CD4-positive, alpha-beta T cell treated with Interleukin-15 for 1 hour (primary cell): ENCODE data around the gene NWD2.
A peak's percentile ranks its signal among the peaks of the same experiment; 100 is the strongest.
"Not testable (repeated sequence)": the region's sequence is repeated elsewhere in the genome, so short reads cannot be mapped to it uniquely, and the experiment has no call there.

Experiments used
- DNase-seq: peaks from one replicate; pipeline ENCODE4 v3.0.0-alpha.2; 2020

The NWD2 gene

DNA sequence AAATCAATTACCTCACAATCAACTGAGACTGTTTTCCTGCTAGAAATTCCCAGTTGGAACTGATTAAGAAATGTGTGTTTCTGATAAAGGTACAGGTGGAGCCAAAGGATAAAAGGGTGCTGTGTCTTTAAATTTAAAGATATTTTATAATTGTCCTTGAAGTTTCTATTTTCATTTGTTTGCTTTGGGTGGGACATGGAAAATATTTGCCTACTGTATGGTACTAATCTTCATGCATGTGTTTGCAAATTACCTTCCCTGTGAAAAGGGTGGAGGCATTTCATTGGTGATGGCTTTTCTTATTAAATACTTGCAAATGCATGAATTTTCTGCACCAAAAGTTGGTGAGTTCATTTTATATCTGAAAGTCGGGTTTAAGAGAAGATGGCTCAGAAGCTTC is 225.7 kb downstream of the NWD2 start:
- no peak for DNase-seq

DNA sequence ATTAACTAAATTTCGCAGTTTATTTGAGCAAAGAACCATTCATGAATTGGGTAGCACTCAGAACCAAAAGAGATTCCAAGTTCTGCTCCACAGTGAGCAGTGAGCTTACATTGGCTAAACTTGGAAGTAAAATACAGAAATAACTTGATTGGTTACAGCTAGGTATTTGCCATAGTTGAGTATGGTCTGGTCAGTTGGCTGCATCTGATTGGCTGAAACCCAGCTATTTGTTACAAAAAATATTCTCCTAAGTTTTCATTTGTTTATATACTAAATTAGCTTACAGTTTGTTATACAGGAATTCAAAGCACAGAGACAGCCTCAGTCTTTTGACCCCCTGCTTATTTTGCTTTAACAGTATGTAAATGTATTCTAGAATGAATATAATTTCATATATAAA is 226.6 kb downstream of the NWD2 start:
- no peak for DNase-seq

DNA sequence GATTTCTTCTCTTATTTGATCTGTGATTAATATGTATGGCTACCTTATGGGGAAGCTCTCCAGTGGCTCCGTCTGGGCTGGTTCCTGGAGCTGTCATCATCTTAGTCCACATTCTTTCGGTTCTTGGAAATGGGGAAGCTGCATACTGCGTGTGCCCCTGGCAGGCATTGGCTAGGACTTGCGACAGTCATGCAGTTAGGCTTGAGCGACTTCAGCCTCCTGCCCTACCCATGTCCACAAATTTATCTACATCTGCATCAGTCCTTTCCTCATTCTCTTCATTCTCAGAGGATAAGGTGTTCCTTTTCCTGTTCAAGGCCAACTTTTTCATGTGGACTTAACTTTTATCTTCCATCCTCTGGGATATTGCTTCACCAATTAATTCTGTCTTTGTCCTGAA is 227.4 kb downstream of the NWD2 start:
- DNase-seq = peak; percentile 34

DNA sequence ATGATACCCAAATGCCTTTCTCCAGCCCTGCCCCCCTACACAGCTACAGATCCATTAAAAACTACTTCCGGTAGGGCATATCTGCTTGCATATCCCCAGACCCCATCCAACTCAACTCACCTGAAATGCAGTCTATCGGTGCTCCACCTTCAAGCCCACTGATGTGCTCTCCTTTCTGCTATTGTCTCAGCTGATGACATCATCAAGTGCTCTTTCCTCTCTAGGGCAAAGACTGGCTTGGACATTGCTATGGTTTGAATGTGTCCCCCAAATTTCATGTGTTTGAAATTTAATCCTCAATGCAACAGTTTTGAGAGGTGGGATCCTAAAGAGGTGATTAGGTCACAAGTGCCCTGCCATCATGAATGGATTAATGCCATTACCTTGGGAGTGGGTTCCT is 229.3 kb downstream of the NWD2 start:
- DNase-seq = no peak

DNA sequence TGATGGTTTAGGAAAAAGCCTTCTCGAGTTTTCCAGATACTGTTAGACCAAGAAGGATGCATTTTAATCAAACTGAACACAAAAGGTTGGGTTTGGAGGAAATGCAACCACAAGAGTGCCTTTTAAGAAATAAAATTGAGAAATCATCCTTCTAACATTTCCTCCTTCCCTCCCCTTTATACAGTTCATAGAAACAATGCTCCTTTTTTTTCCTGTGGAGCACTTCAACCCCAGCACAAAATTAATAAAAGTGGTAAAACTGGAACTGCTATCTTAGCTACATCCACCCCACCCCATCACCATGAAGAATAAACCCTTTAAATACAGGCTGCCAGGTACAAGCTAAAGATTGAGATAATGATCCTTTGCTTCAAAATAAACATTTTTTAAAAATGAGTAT is 230.5 kb downstream of the NWD2 start:
- DNase-seq = no peak

DNA sequence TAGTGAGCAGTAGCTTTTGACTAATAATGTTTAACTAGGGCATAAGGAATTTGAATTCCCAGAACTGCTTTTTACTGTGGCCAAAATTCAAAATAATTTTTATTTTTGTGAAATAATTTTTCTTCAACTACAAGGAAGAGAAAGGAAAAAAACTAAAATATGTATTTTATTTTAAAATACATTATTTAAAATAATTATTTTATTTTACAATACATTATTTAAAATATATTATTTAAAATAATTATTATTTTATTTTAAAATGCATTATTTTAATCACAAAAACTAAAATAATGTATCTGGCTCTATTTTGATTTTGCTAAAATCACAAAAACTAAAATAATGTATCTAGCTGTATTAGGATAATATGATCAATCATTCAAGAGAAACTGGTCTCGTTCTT is 231.2 kb downstream of the NWD2 start:
- DNase-seq = no peak

DNA sequence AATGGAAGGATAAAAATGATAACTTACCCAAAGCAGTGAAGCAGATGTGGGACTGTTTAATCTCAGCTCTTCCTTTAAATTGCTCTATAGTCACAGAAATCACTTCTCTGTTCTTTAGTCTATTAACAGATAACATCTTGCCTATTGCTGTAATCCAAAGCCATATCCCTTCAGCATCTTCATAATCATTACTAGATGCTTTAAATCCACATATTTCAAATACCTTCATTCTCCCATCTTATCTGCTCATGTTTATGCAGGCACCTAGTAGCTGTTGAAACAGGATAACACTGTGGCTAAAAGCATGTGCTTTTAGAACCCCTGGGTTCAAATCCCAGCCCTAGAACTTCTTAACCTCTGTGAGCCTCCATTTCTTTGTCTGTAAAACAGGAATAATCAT is 231.7 kb downstream of the NWD2 start:
- DNase-seq = no peak

DNA sequence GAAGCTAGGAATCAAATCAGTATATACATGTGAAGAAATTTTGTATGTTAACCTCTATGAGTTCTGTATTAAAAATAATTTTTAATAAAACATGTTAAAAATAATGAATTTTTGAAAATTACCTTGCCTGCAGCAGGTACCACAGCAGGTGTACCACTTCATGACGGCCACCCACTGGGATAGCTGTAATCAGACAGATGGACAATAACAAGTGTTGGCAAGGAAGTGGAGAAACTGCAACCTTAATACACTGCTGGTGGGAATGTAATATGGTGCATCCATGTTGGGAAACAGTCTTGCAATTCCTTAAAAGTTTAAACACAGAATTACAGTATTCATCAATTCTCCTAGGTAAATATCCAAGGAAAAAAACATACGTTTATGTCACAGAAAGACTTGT is 232.1 kb downstream of the NWD2 start:
- no peak for DNase-seq

DNA sequence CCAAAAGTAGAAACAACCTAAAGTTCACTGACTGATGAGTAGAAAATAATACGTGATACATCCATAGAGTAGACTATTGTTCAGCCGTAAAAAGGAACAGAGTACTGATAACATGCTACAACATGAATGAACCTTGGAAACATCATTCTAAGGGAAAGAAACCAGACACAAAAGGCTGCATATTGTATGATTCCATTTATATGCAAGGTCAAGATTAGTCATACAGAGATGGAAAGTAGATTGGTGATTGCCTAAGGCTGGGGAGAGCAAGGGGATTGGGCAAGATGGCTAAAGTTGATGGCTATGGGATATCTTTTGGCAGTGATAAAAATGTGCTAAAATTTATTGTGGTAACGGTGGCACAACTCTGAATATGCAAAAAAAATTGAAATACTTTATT is 232.6 kb downstream of the NWD2 start:
- DNase-seq = no peak

DNA sequence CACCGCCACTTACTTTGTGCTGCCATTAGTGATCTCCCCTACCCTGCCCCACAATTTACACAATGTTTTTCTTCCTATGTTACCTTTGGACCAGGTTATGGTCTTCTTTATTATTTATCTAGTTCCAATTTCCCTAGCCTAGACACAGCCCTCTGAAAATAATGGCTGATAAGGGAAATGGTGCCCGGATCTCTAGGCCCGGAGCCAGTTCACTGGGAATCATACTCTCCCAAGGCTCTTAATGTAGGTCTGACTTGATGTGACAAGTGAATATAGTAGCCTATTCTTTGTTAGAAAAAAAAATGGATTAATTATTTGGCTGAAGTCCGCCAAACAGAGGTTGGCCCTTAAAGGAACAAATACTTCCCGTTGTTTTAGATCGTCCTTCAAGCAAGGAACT is 233.6 kb downstream of the NWD2 start:
- DNase-seq = no peak

DNA sequence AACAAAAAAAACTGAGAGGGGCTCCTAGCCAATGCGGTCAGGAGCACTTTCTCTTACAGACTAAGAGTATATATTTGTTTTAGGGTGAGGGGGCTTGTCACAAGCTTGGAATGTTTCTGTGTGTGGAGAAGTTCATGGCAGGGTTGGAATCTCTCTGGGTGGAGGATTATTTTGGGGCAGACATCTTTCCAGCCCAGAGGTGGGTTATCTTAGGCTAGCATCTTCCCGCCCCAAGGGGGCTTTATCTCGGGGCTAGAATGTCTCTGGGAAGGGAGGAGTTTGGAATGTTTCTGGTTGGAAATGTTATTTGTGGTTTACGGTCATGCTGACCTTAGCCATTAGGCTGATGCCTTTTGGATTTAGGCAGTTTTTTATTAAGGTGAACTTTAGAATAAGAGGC is 236.0 kb downstream of the NWD2 start:
- no peak for DNase-seq

DNA sequence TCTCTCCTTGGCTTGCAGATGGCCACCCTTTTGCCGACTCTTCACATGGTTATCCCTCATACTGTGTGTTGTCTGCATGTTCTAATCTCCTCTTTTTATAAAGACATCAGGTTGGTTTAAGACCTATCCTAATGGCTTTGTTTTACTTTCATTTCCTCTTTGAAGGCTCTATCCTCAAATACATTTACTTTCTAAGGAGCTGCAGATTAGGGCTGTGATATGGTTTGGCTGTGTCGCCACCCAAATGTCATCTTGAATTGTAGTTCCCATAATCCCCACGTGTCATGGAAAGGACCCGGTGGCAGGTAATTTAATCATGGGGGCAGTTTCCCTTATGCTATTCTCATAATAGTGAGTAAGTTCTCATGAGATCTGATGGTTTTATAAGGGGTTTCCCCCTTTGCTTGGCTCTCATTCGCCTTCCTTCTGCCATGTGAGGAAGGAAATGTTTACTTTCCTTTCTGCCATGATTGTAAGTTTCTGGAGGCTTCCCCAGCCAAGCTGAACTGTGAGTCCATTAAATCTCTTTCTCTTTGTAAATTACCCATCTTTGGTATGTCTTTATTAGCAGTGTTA is 237.1 kb downstream of the NWD2 start:
- DNase-seq = no peak

DNA sequence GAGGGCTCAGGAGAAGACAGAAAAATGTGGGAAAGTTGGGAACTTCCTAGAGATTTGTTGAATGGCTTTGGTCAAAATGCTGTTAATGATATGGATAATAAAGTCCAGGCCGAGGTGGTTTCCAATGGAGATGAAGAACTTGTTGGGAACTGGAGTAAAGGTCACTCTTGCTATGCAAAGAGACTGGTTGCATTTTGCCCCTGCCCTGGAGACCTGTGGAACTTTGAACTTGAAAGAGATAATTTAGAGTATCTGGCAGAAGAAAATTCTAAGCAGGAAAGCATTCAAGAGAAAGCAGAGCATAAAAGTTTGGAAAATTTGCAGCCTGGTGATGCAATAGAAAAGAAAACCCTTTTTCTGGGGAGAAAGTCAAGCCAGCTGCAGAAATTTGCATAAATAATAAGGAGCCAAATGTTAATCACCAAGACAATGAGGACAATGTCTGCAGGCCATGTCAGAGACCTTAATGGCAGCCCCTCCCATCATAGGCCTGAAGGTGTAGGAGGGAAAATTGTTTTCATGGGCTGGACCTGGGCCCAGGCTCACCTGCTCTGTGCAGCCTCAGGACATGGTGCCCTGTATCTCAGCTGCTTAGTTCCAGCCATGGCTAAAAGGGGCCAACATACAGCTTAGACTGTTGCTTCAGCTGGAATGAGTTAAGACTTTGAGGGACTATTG is 237.8 kb downstream of the NWD2 start:
- DNase-seq = no peak

DNA sequence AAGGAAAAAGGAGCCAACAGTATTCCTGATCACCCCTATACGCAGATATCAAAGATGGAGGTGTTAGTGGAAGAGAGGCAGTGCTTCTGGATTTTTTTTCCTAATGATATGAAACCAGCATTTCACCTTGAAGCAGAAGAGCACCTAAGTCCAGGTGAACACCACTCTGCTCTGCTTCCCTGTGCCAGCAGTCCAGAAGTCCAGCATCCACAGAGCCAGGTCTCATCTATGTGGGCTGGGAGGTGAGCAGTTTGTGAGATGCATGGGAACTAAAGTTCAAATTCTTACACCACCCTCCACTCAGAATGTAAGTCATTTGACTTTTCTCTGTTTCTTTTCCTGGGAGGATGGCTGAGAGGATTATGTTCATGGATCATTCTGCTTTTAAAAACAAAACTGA is 239.1 kb downstream of the NWD2 start:
- DNase-seq = no peak

DNA sequence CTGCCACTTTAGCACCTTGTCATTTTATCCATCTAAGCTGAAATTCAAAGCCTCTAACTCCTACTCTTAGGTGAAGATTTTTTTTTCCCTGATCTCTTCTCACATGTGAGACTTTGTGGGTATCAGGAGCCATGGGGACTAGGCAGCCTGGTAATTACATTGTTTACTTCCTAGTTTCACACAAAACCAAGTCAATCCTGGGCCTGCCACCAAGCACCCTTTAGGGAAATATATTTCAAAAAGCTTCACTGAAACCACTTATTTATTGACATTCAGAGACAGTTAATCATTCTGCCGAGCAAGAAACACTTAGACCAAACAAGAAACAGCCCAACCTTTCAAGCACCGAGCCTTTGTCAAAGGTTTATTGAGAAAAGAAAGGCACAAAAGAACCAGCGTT is 241.6 kb downstream of the NWD2 start:
- DNase-seq = no peak

DNA sequence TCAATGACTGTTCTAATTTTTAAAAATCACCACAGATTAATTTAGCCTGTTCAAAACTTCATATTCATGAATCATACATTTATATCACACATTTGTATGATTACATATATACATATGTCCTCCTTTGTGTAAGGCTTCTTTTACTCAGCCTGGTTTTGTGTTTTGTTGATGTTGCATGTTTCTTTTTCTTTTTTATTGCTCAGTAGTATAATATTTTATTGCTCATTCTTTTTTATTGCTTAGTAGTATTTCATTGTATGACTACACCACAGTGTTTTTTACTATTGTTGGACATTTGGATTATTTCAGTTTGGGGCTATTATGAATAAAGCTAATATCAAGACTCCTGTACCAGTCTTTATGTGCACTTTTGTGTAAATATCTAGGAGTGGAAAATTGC is 243.1 kb downstream of the NWD2 start:
- DNase-seq = no peak

DNA sequence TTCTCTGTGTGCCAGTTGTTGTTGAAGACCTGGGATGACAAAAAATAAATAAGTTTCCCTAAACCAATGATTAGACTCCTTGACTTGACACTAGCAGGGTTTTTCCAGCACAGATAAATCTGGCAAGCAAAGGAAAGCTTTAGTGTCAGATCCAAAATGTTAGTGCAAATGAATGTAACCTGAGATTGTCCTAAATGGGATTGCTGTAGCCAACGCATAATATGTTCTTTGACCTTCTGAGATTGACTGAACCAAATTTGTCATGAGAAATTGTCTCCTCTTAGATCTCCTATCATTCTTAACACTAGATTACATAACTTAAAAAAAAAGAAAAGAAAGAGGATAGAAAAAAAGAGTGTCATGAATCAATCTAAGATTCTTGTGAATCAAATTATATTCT is 245.2 kb downstream of the NWD2 start:
- no peak for DNase-seq

DNA sequence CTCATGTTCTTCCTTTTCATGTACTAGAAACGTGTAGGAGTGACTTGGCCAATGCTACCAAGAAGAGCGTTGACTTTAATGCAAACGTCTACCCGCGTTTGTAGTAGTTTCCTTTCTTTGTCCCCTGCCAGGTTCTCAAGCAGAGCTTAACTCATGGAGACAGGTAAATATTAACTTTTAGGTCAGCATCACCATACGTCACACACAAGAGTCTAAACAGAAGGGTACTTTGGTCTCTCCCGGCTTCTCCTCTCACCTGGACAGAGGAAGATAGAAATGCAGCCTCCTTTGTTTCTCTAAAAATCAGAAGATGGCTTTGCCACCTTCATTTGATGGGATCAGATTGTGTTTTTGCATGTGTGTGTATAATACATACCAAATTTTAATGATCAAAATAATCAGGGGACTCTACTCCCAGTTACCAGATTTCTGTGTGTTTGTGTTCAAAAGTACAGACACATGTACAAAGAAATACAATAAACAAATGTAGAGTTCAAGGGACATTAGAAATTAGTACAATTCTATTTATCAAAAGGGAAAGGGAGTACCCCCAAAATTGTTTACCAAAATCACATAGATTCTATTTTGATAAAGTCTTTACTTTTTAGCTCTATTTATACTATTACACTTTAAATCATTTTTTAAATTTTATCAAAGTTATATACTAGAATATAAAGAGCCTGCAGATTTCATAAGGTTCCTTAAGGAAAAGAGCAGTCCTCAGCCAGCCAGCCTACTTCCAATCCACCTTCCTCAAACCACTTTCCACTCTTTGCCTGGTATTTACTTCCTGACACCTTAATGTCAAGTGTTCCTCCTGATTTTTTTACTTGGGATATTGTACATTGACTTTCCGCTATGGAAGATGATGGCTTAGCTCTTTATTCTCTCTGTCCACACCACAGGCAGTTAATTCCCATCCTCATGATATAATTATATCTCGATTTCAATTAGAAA is 246.1 kb downstream of the NWD2 start:
- DNase-seq = no peak

DNA sequence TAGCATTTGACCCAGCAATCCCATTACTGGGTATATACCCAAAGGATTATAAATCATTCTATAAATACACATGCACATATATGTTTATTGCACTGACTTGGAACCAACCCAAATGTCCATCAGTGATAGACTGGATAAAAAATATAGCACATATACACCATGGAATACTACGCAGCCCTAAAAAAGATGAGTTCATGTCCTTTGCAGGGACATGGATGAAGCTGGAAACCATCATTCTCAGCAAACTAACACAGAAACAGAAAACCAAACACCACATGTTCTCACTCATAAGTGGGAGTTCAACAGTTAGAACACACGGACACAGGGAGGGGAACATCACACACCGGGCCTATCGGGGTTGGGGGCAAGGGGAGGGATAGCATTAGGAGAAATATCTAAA is 250.8 kb downstream of the NWD2 start:
- not testable (repeated sequence) for DNase-seq
